Activated CD8-positive, alpha-beta memory T cell treated with anti-CD3 and anti-CD28 coated beads, Interleukin-2, amount 50 U/mL, for 1 hour (primary cell): Measurements from ENCODE around the gene FANCI.
"Not testable (repeated sequence)": the region's sequence is repeated elsewhere in the genome, so short reads cannot be mapped to it uniquely, and the experiment has no call there.

Experiments used
- DNase-seq: peaks from one replicate; pipeline ENCODE4 v3.0.0-alpha.2; 2020; ENCODE audit errors: extremely low read depth

Gene FANCI

GRCh38 chr15:89225588-89225987 is 18.2 kb upstream of the FANCI start:
- DNase-seq, result no peak

DNA sequence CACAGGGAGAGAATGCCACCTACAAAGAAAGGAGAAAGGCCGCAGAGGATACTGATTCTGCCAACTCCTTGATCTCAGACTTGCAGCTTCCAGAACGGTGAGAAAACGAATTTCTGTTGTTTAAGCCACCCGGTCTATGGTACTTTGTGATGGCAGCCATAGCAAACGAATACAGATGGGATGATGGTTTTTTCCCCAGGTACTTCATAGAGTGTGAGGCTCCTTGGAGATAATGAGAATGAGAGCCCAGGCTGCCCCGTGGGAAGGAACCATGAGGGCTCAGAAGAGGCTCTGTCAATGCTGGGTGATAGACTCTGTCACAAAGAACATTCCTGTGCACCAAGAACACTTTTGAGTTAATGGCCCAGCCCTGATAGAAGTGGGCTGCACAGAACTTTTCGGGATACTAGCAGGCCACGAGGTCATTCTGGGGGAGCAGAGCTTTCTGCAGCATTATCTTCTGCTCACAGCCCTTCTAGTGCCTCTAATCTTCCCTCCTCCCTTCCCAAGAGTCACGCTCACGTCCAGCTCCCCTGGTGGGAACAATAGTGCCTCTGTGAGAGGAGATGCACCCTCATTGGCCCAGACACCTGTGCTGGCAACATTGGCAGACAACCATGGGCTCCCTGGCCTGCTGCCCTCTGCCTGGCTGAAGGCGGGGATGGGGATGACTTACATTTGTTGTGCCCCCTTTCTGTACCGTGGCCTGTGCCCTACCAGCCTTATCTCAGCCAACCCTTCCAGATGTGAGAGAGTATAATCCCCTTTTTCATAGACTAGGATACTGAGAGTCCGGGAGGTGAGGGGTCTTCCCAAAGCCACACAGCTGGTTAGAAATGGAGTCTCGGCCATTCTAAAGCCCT is 17.2 kb upstream of the FANCI start:
- DNase-seq, result no peak

GRCh38 chr15:89227425-89227824 is 16.4 kb upstream of the FANCI start:
- no peak for DNase-seq

DNA sequence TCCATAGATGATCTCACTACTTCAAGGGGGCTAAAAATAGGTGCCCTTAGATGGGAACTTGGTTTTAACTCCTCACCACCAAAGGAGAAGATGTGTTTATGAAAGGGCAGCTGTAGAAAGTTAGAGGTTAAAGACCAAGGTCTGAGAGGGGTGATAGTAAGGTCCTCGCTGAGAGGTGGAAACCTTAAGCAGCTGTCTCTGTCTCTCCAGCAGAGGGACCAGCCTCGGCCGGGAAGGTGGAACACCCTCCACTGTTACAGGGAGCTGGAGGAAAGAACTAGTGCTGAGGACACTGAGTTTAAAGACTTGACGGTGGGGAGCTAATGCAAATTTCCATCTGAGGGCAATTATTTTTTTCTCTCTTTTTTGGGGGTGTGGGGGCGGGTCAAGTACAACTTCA is 13.5 kb upstream of the FANCI start:
- DNase-seq, result no peak

GRCh38 chr15:89231832-89232231 is 11.9 kb upstream of the FANCI start:
- no peak for DNase-seq

GRCh38 chr15:89239883-89240810 is 3.6 kb upstream of the FANCI start:
- DNase-seq, result not testable (repeated sequence)

GRCh38 chr15:89243046-89243690 is 611 bp upstream of the FANCI start:
- DNase-seq, result no peak

DNA sequence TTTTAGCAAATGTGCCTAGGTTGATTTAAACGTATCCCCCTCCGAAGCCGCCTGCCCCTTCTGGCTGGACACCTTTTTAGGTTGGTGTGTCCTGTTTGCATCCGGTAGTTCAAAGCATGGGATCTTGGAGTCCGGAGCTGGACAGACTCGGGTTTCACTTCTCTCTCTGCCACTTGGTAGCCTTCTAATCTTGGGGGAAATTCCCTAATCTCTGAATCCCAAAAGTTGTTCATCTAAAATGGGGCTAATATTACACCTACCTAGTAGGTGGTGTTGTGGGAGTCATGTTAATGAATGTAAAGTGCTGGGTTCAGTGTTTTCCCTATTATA is 760 bp downstream of the FANCI start:
- no peak for DNase-seq

- no peak for DNase-seq
Measured at GRCh38 chr15:89247446-89247845, 3.7 kb downstream of the FANCI start.

DNA sequence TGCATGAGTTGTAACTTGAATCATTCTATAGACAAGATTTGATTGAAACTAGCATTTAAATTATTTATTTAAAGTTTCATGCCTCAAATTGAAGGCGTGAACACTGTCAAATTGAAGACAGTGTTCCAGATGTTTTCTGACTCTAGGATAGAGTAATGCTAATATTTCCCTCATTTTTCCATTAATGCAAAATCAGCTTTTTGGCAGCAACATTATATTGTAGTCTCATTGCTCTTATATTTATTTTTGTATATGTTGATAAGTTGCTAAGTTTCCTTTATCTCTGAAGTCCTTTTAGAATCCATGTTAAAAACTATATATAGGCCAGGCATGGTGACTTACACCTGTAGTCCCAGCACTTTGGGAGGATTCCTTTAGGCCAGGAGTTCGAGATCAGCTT is 4.8 kb downstream of the FANCI start:
- DNase-seq, result no peak

- not testable (repeated sequence) for DNase-seq
Measured at GRCh38 chr15:89250142-89250541, 6.4 kb downstream of the FANCI start.

GRCh38 chr15:89277281-89277680 is 33.5 kb downstream of the FANCI start:
- not testable (repeated sequence) for DNase-seq

GRCh38 chr15:89278307-89278706 is 34.5 kb downstream of the FANCI start:
- no peak for DNase-seq

- DNase-seq, result no peak
Measured at GRCh38 chr15:89282631-89283030, 38.9 kb downstream of the FANCI start.

- DNase-seq, result no peak
Measured at GRCh38 chr15:89283201-89283600, 39.4 kb downstream of the FANCI start.

DNA sequence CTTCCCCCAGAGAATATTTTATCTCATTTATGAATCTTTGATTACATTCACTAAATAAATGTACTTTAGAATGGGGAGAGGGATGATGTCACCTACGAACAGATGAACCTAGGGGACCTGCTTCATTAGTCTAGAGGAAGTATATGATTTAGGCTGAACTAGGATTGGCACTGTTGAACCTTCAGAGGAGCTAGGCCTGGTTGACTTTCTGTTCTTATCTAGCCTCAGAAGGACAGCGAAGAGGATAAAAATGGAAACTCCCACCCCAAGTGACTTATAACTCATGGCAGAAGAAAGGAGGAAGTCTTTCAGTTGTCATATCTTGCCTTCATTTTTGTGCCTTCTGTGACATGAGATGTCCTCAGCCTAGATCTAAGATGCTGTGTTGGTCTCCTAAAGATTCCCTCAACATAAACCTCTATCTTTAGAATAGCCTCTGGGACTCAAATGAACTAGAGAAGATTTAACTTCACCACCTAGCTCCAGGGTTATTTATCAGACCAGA is 48.2 kb downstream of the FANCI start:
- DNase-seq, result no peak

DNA sequence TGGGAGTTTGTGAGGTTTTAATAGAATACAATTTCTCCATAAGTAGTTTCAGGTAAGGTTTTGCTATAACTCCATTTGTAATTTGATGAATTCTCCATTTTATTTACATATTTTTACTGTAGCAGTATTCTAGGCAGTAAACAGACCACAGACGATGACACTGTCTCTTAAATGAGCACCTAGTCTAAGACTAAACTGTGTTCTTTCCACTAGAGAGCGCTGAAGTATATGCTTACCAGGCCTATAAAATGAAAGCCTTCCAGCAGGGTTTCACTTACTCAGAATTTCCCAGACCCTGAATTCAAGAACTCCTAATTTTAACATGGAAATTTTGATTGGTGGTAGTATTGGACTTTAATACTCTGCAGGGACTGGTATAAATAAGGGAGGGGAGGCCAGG is 49.2 kb downstream of the FANCI start:
- no peak for DNase-seq

DNA sequence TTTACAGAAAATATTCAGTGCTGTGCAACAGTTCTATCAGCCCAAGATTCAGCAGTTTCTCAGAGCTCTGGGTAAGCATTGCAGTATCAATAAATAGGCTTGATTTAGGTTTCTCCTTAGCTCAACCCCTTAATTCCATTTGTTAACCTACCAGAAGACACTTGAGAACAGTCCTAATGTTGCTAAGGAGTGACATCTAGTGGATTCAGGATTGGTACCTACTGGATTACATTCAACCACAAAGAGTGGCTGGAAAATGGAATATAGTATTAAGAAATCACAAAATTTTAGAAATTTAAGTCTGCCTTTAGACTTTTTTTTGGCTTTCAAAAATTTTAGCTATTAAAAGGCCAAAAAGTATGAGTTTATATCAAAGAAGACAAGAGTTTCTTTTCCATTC is 56.1 kb downstream of the FANCI start:
- no peak for DNase-seq

DNA sequence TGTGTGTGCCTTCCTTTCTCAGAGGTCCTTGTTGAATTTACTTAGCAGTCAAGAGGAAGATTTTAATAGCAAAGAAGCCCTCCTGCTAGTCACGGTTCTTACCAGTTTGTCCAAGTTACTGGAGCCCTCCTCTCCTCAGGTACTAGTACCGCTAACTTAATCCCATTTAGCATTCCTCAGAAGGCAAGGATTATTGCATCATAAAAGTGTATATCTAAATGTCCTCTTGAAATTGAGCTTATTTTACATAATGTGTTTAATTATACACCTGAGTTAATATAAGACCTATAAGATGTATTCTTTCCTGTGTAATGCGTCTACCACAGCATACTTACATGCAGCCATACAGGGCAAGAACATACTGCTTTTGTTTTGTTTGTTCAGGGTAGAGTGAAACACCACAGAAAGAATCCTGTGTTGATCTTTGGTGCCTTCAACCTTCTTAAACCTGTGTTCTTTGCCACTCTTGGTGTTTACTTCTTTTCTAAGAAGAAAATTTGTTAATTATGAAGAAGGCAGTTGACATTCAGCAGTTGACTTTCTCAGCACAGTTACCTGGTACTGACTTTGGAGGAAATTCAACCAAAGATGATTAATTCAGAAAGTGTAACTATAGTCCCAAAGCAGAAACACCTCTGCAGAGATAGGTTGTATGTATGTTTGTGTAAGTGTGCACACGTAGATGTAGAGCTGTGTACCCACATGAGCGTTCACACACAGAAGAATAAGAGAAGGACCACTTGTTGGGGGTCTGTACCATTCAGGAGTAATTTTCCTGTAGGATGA is 57.7 kb downstream of the FANCI start:
- no peak for DNase-seq

DNA sequence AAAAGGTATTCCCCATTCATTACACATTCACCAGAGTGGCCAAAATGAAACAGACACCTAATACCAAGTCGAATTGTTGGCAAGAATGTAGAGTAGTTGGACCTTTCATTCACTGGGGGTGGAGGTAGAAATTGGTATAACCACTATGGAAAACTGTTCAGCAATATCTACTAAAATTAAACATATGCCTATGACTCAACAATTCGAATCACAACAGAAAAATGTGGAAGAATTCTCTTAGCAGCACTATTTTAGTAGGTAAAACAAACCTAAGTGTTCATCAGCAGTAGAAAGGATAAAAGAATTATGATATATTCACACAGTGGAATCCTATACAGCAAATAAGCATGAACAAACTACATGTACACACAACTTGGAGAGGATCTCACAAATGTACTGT is 60.2 kb downstream of the FANCI start:
- DNase-seq, result no peak

DNA sequence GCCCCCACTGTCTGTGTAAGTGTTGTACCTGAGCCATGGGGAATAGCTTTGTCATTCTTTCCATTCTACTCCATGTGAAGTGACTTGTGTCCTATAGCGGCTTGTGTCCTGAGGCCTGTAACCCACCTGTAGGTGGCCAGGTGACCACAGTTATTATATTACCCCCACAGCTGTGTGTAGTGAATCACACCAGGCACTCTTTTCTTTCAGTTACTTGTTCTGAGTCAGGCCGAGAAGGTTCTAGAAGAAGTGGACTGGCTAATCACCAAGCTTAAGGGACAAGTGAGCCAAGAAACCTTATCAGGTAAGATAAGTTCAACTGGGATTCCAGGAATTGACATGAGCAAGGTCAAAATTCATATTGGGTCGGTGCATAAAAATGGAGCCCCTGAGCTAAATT is 61.6 kb downstream of the FANCI start:
- DNase-seq, result no peak
